Measurements from ENCODE around the gene CARM1.
A peak's percentile ranks its signal among the peaks of the same experiment; 100 is the strongest.
"Not testable (repeated sequence)": the region's sequence is repeated elsewhere in the genome, so short reads cannot be mapped to it uniquely, and the experiment has no call there.

The CARM1 gene

GRCh38 chr19:10848230-10848856 is 23.0 kb upstream of the CARM1 start, which contains the start of gene C19orf38:
TSS of gene C19orf38 (plus strand) at chr19:10848415. CDS start at chr19:10848509, 94 bp downstream.
- DNase-seq = no peak

DNA sequence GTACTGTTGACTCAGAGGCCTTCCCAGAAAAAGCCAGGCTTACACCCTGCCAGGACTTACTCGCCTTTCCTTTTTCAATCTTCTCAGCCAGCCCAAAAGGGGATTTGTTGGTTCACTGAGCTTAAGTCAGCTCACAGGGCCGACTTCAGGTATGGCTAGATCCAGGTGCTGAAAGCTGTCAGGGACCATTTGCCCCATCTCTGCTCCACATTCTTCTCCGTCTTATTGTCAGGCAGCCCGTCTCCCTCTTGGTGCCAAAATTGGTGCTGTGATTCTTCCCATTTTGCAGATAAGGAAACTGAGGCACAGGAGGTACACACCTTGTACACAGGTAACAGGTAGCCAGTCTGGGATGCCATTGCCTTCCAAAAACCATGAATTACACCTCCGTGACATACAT is 20.7 kb upstream of the CARM1 start:
- no peak for DNase-seq

GRCh38 chr19:10852098-10852800 is 19.1 kb upstream of the CARM1 start:
- DNase-seq = no peak

GRCh38 chr19:10852941-10853340 is 18.4 kb upstream of the CARM1 start:
- no peak for DNase-seq

DNA sequence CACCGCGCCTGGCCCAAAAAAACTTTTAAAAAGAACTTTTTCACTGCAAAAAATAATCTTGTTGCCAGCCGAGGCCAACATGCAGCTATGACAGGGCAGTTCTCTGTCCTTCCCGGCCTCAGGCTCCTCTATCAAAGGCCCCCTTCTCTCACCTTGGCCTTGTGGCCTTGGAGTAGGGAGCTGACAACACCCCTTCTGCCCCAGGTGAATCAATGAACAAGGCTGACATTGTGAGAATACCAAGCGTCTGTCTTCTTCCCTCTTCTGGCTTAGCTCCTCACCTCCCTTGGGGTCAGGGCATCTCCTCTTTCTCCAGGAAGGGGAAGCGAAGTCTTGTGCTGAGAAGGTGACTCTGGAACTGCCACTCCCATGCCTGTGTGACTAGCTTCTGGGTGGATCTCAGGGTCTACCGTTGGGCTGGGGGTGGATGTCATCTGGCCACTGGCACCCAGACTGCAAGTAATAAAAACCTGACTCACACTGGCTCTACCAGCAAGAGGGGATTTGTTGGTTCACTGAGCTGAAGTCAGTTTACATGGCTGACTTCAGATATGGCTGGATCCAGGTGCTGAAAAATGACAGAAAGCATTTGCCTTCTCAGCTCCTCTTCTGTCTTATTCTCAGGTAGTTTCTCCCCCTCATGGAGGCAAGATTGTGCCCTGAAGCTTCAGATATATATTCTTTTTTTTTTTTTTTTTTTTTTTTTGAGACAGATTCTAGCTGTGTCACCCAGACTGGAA is 16.8 kb upstream of the CARM1 start:
- DNase-seq = no peak

GRCh38 chr19:10855879-10856522 is 15.4 kb upstream of the CARM1 start:
- no peak for DNase-seq

DNA sequence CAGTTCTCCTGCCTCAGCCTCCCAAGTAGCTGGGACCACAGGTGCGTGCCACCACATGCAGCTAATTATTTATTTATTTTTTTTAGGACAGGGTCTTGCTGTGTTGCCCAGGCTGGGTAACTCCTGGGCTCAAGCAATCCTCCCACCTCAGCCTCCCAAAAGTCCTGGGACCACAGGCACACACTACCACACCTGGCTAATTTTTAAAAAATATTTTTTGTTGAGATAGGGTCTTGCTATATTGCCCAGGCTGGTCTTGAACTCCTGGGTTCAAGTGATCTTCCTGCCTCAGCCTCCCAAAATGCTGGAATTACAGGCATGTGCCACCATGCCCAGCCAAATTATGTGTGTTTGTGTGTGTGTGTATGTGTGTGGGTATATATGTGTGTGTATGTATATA is 14.5 kb upstream of the CARM1 start:
- not testable (repeated sequence) for DNase-seq

DNA sequence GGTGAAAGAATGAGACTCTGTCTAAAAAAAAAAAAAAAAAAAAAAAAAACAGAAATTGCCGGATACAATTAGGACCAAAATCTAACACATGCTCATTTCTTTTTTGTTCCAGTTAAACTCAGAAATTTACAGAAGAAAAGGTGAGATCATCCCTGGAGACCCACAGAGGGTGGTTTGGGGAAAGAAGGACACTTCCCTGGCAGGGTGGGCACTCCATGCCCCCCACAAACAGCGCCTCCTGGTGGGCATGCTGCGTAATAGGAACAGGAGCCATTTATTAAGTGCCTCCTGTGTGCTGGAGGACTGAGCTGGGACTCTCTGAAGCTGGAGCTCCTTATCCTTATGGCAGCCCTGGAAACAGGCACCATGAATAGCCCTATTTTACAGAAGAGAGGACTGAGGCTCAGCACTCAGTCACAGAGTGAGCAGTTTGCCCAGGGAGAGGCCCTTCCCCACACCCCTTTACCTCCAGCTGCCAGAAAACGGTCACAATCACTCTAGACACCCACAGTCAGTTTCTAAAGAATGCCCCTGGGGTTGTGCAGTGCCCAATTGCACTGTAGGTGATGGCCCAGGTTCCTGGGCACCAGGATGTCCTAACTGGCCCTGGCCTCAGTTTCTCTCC is 13.0 kb upstream of the CARM1 start:
- no peak for DNase-seq

GRCh38 chr19:10861103-10861651 is 10.2 kb upstream of the CARM1 start:
- DNase-seq = no peak

DNA sequence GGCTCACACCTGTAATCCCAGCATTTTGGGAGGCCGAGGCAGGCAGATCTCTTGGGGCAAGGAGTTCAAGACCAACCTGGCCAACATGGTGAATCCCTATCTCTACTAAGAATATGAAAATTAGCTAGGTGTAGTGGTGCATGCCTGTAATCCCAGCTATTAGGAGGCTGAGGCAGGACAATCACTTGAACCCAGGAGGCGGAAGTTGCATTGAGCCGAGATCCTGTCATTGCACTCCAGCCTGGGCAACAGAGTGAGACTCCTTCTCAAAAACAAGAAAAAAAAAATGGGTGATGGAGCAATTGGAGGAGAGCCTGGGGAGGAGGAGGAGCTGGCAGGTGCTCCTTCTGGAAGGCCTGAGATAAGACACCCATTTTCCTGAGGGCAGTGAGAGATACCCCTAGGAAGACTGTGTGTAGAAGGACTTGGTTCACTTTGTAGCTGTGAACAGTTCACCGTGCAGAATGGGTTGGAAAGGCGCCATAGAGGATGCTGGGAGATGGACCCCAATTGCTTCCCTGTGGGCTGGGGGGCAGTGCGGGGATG is 8.7 kb upstream of the CARM1 start:
- DNase-seq = no peak

- DNase-seq = no peak
These were observed 8.1 kb upstream of the CARM1 start for GRCh38 chr19:10863107-10863717.

DNA sequence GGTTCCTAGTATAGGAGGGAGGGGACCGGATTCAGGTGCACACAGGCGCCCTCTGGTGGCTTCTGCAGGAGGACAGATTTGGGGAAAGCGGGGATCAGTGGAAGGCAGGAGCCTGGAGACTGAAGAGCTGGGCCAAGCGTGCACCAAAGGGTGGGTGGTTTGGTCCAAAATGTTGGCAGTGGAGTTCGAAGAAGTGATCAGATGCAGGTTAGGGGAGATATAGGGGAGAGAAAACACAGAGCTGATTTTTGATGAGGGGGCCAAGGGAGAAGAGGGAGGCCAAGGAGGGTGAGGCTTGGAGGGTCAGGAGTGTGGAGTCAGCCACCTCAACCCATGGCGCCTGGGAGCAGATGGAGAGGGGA is 6.8 kb upstream of the CARM1 start:
- DNase-seq = peak; percentile 24

DNA sequence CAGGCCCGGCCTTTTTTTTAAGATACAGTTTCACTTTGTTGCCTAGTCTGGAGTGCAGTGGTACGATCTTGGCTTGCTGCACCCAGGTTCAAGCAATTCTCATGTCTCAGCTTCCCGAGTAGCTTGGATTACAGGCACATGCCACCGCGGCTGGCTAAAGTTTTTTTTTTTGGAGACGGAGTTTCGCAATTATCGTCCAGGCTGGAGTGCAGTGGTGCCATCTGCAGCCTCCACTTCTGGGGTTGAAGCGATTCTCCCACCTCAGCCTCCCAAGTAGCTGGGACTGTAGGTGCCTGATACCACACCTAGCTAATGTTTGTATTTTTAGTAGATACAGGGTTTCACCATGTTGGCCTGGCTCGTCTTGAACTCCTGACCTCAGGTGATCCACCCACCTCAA is 4.9 kb upstream of the CARM1 start:
- no peak for DNase-seq

DNA sequence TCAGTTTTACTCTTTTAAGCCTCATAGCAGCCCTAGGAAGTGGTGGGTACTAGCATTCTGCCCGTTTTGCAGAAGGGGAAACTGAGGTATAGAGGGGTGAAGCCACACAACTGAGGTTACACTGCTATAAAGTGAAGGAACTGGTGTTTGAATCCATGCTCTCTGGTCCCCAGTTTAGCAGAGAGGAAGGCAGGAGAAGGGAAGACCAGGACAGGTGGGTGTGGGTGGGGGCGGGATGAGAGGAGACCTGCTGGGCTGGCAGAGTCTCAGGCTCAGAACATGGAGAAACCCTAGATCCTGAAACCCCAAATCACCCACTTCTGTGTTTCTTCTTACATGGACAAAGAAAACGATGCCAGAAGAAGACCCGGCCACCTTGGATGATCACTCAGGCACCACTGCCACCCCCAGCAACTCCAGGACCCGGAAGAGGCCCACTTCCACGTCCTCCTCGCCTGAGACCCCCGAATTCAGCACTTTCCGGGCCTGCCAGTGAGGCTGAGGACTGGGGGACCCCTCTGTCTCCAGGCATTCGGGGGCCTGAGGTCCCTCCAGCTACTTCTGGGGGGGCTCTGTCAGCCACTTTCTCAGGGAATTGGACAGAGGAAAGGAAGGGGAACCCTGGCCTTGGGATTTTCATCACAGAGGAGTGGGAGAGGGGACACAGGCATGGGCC is 2.3 kb upstream of the CARM1 start:
- no peak for DNase-seq

DNA sequence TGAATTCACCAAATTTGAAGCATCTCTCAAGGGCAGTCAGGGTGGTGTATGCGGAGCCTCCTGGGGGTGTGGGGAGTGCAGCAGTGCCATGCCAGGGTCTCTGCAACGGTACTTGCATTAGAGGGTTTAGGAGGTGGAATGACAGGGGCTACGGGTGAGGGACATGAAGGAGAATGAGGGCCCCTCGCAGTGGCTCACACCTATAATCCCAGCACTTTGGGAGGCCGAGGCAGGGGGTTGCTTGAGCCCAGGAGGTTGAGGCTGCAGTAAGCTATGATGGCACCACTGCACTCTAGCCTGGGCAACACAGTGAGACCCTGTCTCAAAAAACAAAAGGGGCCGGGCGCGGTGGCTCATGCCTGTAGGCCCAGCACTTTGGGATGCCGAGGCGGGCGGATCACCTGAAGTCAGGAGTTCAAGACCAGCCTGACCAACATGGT is 1.5 kb upstream of the CARM1 start:
- DNase-seq = not testable (repeated sequence)

DNA sequence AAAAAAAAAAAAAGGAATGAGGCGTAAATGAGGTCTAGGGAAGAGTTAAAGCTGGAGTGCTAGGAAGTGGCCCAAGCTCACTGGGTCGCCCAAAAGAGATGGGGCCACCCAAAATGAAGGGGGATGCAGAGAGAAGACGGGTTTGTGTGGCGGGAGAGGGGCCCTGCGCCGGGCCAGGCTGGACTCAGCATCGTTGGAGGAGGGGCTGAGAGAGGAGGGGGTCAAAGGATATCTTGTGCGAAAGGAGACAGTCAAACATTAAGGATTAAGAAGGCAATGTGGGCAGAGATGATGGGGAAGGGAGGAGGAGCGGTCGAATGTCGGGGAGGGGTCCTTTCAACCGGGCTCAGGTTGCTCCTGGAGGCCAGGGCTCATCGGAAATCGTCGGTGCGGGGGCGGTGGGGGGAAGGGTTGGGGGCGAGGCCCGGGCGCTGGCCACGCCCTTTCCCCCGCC is 825 bp upstream of the CARM1 start:
- no peak for DNase-seq

DNA sequence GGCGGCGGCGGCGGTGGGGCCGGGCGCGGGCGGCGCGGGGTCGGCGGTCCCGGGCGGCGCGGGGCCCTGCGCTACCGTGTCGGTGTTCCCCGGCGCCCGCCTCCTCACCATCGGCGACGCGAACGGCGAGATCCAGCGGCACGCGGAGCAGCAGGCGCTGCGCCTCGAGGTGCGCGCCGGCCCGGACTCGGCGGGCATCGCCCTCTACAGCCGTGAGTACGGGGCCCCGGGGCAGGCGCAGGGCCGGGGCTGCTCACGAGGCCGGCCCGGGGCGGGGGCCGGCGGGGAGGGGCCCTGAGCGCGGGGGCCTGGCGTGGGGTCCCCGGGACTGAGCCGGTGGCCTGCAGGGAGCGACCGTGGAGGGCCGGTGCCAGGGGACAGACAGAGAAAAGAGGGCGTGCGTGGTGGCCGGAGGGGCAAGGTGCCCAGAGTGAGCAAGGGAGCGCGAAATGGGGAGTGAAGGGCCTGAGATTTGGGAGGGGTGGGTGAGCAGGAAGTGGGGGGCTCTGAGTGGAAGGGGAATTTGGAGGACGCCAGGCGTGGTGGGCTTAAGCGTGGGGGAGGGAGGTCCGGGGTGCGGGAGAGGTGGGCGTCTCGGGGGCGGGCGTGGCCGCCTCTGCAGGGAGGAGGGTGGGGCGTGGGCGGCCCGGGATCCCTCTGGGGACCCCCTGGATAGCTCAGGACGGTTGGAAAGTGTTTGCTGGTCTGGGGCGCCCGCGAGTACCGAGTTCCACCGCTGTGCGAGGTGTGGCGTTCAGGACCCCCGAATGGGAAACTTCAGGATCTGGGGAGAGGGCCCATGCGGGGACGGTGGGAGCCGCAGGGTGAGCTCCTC is 575 bp downstream of the CARM1 start:
- DNase-seq = no peak

DNA sequence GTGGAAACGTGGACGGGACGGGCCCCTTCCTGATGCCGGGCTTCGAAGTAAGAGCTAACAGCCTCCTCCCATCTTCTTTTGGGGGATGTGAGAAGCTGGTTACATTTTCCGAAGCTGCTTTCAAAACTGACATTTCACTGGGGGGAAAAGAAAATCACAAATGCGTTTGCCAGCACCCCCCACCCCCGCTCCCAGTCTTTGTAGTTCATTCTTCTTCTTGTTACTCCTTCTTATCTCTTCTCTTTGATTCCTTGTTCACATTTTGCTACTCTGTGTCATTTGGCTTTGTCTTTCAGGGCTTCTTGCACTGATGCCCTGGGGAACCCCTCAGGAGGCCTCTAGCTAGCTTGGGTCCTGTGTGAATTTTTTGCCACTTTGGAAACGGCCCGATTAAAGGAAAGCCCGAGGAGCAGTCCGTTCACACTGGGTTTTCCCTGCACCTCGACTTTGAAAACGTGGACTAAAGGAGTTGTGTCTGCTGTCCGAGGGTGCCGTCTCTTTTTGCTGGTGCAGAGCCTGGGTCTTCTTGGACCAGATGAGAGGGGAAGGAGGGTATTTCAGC is 1.3 kb downstream of the CARM1 start:
- DNase-seq = no peak

DNA sequence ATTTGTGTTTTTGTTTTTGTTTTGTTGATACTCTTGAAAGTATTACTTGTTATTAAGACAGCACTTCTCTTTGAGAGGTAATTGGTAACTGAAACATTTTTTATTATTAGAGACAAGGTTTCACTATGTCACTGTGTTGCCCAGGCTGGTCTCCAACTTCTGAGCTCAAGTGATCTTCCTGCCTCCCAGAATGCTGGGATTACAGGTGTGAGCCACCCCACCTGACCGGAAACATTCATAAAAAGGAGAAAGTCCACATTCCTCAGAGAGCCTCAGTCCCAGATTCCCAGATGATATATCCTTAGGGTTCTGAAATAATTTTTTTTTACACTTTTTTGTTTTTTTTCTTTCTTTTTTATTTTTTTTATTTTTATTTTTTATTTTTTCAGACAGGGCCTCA is 2.7 kb downstream of the CARM1 start:
- no peak for DNase-seq
